Measurements from ENCODE around the gene CAMK2B. TPM values are rescaled to one million over a fixed set of nuclear protein-coding genes. Genes with fewer than 3 reads are reported as not detected.

Gene CAMK2B
- total RNA-seq, 2 experiments from 2014 or later = not detected

DNA sequence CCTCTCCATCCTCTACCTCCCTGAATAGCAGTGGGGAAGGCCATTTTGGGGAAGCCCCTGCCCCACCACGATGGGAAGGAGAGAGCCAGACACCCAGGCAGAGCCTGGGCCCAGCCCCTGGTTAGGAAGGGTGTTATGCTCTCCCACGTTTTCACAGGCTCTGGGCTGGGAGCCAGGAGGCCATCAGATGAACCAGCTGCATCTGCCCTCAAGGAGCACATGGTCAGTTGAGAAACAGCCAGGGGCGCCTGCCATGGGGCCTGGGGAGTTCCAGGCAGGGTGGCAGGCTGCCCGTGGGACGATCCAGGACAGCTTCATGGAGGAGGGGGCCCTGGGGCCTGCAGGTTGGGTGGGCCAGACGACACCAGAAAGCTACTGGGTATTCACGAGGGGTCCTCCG is 47.5 kb downstream of the CAMK2B start:
- DNase-seq = no peak
- Mint-ChIP-seq H3K4me3 (no peak overlapping the region), H3K27me3 (no peaks in the 10 kb centered on the region), H3K4me1 (no peaks in the 10 kb centered on the region), H3K27ac (no peak overlapping the region), H3K9me3 (no peaks in the 10 kb centered on the region), H3K36me3 (ENCODE audit: low read depth) (no peaks in the 10 kb centered on the region)
- POLR2A ChIA-PET = no interaction called here
- CTCF ChIA-PET = no interaction called here

DNA sequence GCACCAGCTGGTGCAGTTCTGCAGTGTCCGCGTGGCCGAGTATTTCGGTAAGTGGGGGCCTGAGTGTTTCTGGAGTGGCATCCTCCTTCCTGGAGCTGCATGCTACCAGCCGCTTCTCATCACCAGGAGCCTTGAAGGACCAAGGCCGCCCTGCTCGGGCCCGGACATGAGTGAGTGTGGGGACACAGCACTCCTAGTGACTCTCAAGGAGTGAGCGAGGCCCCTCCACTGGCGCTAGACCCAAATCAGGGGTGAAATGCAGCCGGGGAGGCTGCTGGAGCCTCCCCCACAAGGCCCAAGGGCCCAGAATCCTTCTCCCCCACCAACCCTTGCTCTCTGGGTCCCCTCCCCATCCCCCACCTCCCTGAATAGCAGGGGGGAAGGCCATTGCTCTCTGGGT is 48.0 kb downstream of the CAMK2B start:
- no peaks in the 10 kb centered on the region for H3K27me3 Mint-ChIP-seq
- no peak overlapping the region for H3K27ac Mint-ChIP-seq
- no peaks in the 10 kb centered on the region for H3K36me3 Mint-ChIP-seq (ENCODE audit: low read depth)
- no peak for DNase-seq
- H3K9me3 Mint-ChIP-seq = no peaks in the 10 kb centered on the region
- POLR2A ChIA-PET = no interaction called here
- CTCF ChIA-PET = no interaction called here
- no peak overlapping the region for H3K4me3 Mint-ChIP-seq
- no peaks in the 10 kb centered on the region for H3K4me1 Mint-ChIP-seq

DNA sequence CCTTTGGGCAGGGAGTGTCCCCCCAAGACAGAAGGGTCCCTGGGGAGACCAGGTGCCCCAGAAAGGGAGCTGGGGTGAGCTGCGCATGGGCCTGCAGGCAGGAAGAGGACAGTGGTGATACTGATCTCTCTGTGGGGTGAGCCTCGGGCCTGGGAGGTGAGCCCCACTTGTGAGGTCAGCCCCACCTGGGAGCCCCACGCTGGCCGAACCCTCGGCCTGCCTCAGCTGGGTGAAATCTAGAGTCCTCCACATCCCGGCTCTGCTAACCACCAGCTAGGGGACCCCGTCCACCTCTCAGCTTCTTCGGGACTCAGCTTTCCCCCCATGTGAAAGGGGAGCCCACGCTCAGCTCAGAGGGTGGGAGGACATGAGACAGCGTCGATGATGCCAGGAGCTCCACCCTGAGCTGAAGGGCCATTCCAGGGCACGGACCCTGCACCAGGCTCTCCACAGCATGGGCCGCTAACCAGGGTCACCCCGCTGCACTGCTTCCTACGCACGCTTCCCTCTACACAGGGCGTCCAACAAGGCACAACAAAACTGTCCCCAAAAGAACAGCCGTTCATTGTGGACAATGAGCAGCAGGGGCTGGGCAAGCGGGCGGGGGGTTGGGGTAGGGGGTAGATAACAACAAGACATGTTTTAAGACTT is 48.7 kb downstream of the CAMK2B start:
- Mint-ChIP-seq H3K27ac (no peak overlapping the region), H3K4me1 (no peaks in the 10 kb centered on the region), H3K9me3 (no peaks in the 10 kb centered on the region), H3K27me3 (no peaks in the 10 kb centered on the region), H3K4me3 (no peak overlapping the region), H3K36me3 (ENCODE audit: low read depth) (no peaks in the 10 kb centered on the region)
- no peak for DNase-seq
- ChIA-PET CTCF (interaction anchor here (1.4 kb wide), 1 partner anchor 68 kb away, joined by 3 read pairs; no protein-coding TSS in a partner anchor), POLR2A (no interaction called here)

DNA sequence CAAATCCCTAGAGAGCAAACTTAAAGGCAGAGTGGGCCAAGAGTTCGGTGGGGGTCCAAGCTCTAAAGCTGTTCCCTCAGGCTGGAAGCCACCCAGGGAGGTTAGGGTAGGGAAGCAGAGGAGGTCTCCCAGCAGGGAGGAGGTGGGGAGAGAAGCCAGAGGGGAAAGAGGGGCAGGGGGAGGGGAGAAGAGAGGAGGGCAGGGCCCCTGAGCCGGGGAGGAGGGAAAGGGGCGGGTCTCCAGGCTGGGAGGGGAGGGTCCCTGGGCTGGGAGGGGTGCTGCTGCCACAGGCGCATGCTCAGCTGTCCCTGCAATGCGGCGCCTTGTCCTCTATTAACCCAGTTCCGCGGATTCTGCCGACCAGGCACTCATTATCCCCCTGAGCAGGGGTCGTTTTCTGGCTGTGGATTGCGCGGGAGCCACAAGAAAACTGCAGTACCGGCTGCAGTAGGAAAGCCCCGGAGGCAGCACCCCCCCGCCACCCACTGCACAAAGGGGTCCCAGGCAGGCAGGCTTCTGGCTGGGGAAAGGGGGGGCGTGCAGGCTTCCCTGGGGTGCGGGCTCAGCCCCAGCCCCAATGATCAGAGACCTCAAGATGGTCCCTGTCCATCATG is 49.3 kb downstream of the CAMK2B start:
- no peak for DNase-seq
- CTCF ChIA-PET = interaction anchor here (0.6 to 1.4 kb wide), 2 partner anchors 67 to 191 kb away, joined by 3 read pairs; no protein-coding TSS in a partner anchor
- POLR2A ChIA-PET = no interaction called here

DNA sequence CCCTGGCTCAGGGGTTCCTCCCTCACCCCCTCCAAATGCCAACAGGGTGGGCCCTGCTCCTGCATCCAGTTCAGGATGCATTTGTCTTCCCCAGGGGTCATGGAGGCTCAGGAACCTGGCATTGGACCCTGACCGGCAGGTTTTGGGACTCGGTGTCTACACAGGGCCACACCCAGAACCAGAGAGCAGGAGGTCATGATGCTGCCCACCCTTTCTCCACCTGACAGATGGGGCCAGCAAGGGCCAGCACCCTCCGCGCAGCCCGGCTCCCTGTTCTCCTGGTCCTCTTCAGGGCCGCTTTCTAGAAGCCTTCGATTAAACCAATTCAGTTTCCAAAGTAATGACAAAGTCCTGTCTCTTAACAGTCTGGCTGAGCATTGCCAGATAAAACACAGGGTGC is 50.2 kb downstream of the CAMK2B start:
- POLR2A ChIA-PET = no interaction called here
- Mint-ChIP-seq H3K4me1 (no peaks in the 10 kb centered on the region), H3K4me3 (no peak overlapping the region), H3K9me3 (no peaks in the 10 kb centered on the region), H3K36me3 (ENCODE audit: low read depth) (no peaks in the 10 kb centered on the region), H3K27ac (no peak overlapping the region), H3K27me3 (no peaks in the 10 kb centered on the region)
- DNase-seq = no peak
- CTCF ChIA-PET = interaction anchor here (0.6 kb wide), 1 partner anchor 22 kb away, joined by 4 read pairs; no protein-coding TSS in a partner anchor

More for the DNA sequence above, 49.3 kb downstream of the CAMK2B start:
- no peaks in the 10 kb centered on the region for H3K36me3 Mint-ChIP-seq (ENCODE audit: low read depth)
- no peak overlapping the region for H3K4me3 Mint-ChIP-seq
- no peaks in the 10 kb centered on the region for H3K27me3 Mint-ChIP-seq
- no peaks in the 10 kb centered on the region for H3K4me1 Mint-ChIP-seq
- H3K9me3 Mint-ChIP-seq = no peaks in the 10 kb centered on the region
- no peak overlapping the region for H3K27ac Mint-ChIP-seq

DNA sequence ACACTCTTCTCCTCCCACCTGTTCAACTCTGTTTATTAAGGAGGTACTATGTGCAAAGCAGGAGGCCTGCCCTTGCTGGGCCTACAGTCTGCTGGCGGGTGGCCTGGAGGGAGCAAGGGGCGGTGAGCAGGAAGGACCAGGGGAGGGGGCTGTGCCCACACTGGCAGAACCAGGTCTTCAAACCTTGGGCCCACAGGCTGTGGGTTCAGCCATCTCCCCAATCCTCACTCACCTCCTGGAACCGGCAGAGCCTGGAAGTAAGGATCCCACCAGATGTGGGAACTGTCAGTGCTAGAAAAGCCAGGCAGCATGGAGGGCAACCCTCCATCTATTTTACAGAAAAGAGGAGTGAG is 50.8 kb downstream of the CAMK2B start:
- ChIA-PET POLR2A (no interaction called here), CTCF (interaction anchor here (0.6 kb wide), 1 partner anchor 21 kb away, joined by 4 read pairs; no protein-coding TSS in a partner anchor)
- DNase-seq = no peak
- no peaks in the 10 kb centered on the region for H3K9me3 Mint-ChIP-seq
- H3K27me3 Mint-ChIP-seq = no peaks in the 10 kb centered on the region
- no peaks in the 10 kb centered on the region for H3K36me3 Mint-ChIP-seq (ENCODE audit: low read depth)
- H3K4me3 Mint-ChIP-seq = no peak overlapping the region
- H3K27ac Mint-ChIP-seq = no peak overlapping the region
- no peaks in the 10 kb centered on the region for H3K4me1 Mint-ChIP-seq

DNA sequence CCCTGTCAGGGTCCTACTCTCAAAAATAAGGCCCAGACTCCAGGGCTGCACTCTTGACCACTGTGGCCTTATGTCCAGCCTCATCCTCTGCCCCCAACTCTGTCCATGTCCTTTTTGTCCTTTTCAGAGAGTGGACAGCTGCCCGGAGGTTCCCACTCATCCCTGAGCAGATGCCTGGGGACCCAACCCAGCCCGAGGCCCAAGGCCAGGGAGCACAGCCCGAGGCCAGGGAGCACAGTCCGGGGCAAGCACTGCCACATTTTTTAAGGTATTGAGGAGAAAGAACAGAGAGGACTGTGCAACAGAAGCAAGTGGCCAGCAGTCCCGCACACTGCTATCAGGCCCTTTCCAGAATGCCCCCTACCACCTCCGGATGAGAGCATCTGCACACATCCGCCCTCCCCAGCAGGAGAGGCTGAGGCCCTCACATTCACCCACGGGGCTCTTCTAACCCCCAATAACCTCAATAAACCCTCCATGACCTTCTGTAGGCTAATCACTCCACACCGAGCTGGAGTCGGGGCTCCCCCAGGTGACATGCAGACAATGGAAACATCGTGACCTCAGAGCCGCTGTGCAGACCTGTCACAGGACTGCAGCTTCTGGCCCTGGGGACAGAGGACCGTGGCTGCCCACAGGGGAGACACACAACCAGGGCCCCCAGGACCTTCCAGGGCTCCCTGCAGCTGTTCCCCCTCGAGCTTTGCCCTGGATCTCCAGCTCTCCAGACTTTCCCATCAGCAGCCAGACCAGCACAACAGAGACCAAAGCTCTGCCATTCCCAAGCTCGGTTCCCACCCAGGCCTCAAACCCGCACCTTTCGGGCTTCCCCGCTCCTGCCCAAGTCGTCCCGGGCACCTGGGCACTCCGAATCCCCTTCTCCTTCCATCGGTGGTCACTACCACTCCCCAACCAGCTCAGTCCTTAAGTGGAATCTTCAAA is 51.4 kb downstream of the CAMK2B start:
- Mint-ChIP-seq H3K4me3 (no peak overlapping the region), H3K4me1 (no peaks in the 10 kb centered on the region), H3K36me3 (ENCODE audit: low read depth) (no peaks in the 10 kb centered on the region), H3K9me3 (no peaks in the 10 kb centered on the region), H3K27me3 (no peaks in the 10 kb centered on the region), H3K27ac (no peak overlapping the region)
- ChIA-PET POLR2A (interaction anchor here (0.5 kb wide), 1 partner anchor 141 kb away, joined by 4 read pairs; no protein-coding TSS in a partner anchor), CTCF (no interaction called here)
- DNase-seq = no peak

DNA sequence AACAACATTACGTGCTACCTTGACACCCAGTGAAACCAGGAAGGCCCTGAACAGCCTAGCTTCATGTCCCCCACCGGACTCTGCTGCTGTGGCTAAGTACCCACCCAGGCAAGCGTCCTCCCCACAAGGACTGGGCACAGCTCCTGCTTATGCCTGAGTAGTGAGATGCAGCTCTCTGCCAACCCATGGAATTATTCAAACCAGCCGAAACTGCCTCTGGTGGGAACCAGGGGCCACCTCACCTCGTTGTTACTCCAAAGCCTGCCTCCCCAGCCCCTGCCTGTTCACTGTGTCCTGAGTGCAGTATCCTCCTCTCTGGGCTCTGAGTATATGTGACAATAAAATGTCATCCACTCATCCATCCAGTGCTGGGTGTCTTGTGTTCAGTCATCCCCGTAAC is 52.4 kb downstream of the CAMK2B start:
- Mint-ChIP-seq H3K4me3 (no peak overlapping the region), H3K27ac (no peak overlapping the region), H3K27me3 (no peaks in the 10 kb centered on the region), H3K36me3 (ENCODE audit: low read depth) (no peaks in the 10 kb centered on the region), H3K4me1 (no peaks in the 10 kb centered on the region), H3K9me3 (no peaks in the 10 kb centered on the region)
- no peak for DNase-seq
- POLR2A ChIA-PET = no interaction called here
- CTCF ChIA-PET = no interaction called here

DNA sequence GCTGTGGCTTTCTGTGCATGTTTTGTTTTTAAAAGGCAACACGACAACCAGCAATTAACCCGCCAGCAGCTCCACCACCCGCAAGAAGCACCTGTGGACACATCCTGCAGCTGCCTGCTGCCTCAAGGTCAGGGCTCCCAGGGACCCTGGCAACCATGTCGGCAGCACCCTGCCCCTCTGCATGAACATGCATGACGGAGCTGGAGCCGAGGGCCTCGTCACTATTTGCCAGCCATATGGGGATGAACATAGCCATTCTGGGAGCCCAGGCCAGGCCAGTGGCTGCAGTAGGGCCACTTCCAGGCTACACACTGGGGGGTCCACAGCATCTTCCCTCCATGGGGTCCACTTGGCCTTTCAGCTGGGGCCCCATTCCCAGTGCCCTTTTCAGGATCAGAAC is 52.9 kb downstream of the CAMK2B start:
- DNase-seq = no peak
- Mint-ChIP-seq H3K27ac (no peak overlapping the region), H3K4me3 (no peak overlapping the region), H3K4me1 (no peaks in the 10 kb centered on the region), H3K9me3 (no peaks in the 10 kb centered on the region), H3K27me3 (no peaks in the 10 kb centered on the region), H3K36me3 (ENCODE audit: low read depth) (no peaks in the 10 kb centered on the region)
- ChIA-PET CTCF (no interaction called here), POLR2A (no interaction called here)

DNA sequence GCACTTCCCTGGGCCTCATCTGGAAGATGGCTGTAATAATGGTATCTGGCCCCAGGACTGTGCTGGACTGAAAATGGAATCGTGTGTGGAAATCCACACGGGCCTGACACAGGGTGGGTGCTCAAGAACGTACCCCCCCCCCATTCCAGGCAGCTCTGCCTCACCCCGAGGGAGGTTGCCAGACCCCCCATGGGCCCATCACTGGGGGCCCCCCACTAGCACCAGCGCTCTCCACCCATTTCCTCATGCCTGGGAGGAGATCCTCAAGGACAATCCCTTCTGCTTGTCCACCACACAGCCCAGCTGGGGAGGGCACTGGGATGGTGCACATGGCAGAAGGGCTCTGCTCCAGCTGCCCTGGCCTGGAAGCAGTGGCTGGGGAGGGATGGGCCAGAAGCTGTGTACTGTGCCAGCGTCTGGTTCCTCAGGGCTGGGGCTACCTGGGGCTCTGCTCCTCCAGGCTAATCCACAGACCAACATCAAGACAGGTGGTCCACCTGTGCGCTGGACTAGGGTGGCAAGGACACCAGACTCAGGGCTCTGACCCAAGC is 55.4 kb downstream of the CAMK2B start:
- Mint-ChIP-seq H3K27ac (no peak overlapping the region), H3K4me1 (no peaks in the 10 kb centered on the region), H3K36me3 (ENCODE audit: low read depth) (no peaks in the 10 kb centered on the region), H3K27me3 (no peaks in the 10 kb centered on the region), H3K4me3 (no peak overlapping the region), H3K9me3 (no peaks in the 10 kb centered on the region)
- DNase-seq = no peak
- ChIA-PET POLR2A (no interaction called here), CTCF (interaction anchor here (0.6 kb wide), 1 partner anchor 520 kb away, joined by 3 read pairs; no protein-coding TSS in a partner anchor)

DNA sequence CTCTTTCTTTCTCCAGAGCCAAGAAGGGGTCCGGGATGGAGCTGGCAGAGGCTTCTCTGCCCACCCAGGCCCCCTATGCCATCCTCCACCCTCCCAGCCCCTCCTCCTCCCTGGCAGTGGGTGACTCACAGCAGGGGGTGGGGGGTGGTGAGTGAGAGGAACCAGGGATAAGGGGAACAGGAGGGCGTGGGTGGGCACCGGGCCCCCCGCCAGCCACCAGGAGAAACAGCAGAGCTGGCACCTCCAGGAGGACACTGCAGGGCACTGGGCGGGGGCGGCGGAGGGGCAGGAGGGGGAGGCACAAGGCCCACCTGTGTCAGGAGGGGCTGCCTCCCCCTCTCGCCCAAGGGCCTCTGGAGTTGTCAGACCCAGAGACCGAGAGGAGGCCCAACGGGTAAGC is 56.0 kb downstream of the CAMK2B start:
- DNase-seq = no peak
- CTCF ChIA-PET = interaction anchor here (0.6 to 0.9 kb wide), 2 partner anchors 10 to 520 kb away, joined by 3 read pairs; no protein-coding TSS in a partner anchor
- POLR2A ChIA-PET = no interaction called here
- Mint-ChIP-seq H3K4me1 (no peaks in the 10 kb centered on the region), H3K9me3 (no peaks in the 10 kb centered on the region), H3K27me3 (no peaks in the 10 kb centered on the region), H3K27ac (no peak overlapping the region), H3K36me3 (ENCODE audit: low read depth) (no peaks in the 10 kb centered on the region), H3K4me3 (no peak overlapping the region)

DNA sequence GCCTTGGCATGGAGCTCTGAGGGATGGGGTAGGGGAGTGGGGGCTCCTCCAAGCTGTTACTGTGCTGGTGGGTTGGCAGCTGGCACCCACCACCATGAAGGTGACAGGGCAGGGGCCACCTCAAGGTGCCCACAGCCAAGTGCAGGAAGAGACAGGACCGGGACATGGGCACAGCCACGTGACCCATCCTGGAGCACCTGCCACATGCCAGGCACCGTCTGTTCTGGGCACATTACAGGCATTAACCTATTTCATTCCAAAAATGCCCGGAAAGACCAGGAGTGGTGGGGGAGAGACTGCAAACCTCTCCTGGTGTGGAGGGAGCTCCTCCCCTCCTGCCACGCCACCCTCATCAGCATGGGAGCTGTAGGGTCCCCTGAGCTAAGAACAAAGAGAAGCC is 56.7 kb downstream of the CAMK2B start:
- CTCF ChIA-PET = interaction anchor here (0.9 kb wide), 1 partner anchor 11 kb away, joined by 3 read pairs; no protein-coding TSS in a partner anchor

More for the DNA sequence above, 56.7 kb downstream of the CAMK2B start:
- Mint-ChIP-seq H3K9me3 (no peaks in the 10 kb centered on the region), H3K27me3 (no peaks in the 10 kb centered on the region), H3K27ac (no peak overlapping the region), H3K36me3 (ENCODE audit: low read depth) (no peaks in the 10 kb centered on the region), H3K4me1 (peaks cover 1% of the 10 kb centered on the region), H3K4me3 (no peak overlapping the region)
- POLR2A ChIA-PET = no interaction called here
- DNase-seq = no peak
